ENCODE results near the gene EVI5. TPM values are rescaled to one million over a fixed set of nuclear protein-coding genes. Genes with fewer than 3 reads are reported as not detected.

Gene EVI5
- total RNA-seq, 1 experiment from 2014 or later: 38.2 TPM

- ChIA-PET CTCF (no interaction called here), POLR2A (ENCODE audit: unreplicated experiment) (no interaction called here)
- ATAC-seq (no peak), DNase-seq (no peak)
- BruUV-seq (replicated peaks): no TSS peak
- Histone ChIP-seq H3K27ac (ENCODE audit: low read length) (no peak overlapping the region), H4K20me1 (ENCODE audit: low read length) (no peaks in the 10 kb centered on the region), H3K36me3 (ENCODE audit: low read depth, low read length) (no peaks in the 10 kb centered on the region), H3F3A (ENCODE audit: low read length, unreplicated experiment) (no peaks in the 10 kb centered on the region), H3K27me3 (ENCODE audit: low read length) (no peaks in the 10 kb centered on the region), H3K4me2 (ENCODE audit: low read length) (no peak overlapping the region), H3K9ac (ENCODE audit: low read length) (no peak overlapping the region), H3K9me2 (replicated peaks; ENCODE audit: low read length) (no peaks in the 10 kb centered on the region), H2AFZ (ENCODE audit: low read length) (no peak overlapping the region), H3K9me3 (ENCODE audit: low read length) (no peaks in the 10 kb centered on the region), H3K4me1 (ENCODE audit: insufficient read depth, low read length) (peaks cover 11% of the 10 kb centered on the region; the same call in 1 of the 2 replicates), H3K79me2 (ENCODE audit: low read length) (no peaks in the 10 kb centered on the region), H3K4me3 (ENCODE audit: low read length) (no peak overlapping the region)
- intact Hi-C loops (cut with micrococcal nuclease): no loop called here
- TF ChIP-seq CTCF (conservative IDR thresholded peaks at IDR 0.05; ENCODE audit: low read depth, low read length) (no peak), EZH2phosphoT487 (IDR thresholded peaks at IDR 0.05; ENCODE audit: borderline replicate concordance, low read length) (no peak), EZH2 (IDR thresholded peaks at IDR 0.05; ENCODE audit: low read length, unreplicated experiment) (no peak)
Measured at GRCh38 chr1:92500552-92500951, 284.4 kb downstream of the EVI5 start.

GRCh38 chr1:92495392-92496063 lies 289.4 kb downstream of the EVI5 start:
- no peaks in the 10 kb centered on the region for H3K4me1 ChIP-seq (ENCODE audit: insufficient read depth, low read length)
- H3K27me3 ChIP-seq (ENCODE audit: low read length): no peaks in the 10 kb centered on the region
- H3K9ac ChIP-seq (ENCODE audit: low read length): no peak overlapping the region
- no peak for DNase-seq
- intact Hi-C loops (cut with micrococcal nuclease): no loop called here
- no peaks in the 10 kb centered on the region for H3K36me3 ChIP-seq (ENCODE audit: low read depth, low read length)
- H3K4me2 ChIP-seq (ENCODE audit: low read length): no peak overlapping the region
- CTCF ChIA-PET: no interaction called here
- no peaks in the 10 kb centered on the region for H3K9me3 ChIP-seq (ENCODE audit: low read length)
- H3K4me3 ChIP-seq (ENCODE audit: low read length): no peak overlapping the region
- no peaks in the 10 kb centered on the region for H3K79me2 ChIP-seq (ENCODE audit: low read length)
- H2AFZ ChIP-seq (ENCODE audit: low read length): no peak overlapping the region
- no peaks in the 10 kb centered on the region for H4K20me1 ChIP-seq (ENCODE audit: low read length)
- H3F3A ChIP-seq (ENCODE audit: low read length, unreplicated experiment): no peaks in the 10 kb centered on the region
- no peaks in the 10 kb centered on the region for H3K9me2 ChIP-seq (replicated peaks; ENCODE audit: low read length)
- POLR2A ChIA-PET (ENCODE audit: unreplicated experiment): no interaction called here
- no TSS peak for BruUV-seq (replicated peaks)
- TF ChIP-seq EZH2 (IDR thresholded peaks at IDR 0.05; ENCODE audit: low read length, unreplicated experiment): no peak
- no peak for TF ChIP-seq EZH2phosphoT487 (IDR thresholded peaks at IDR 0.05; ENCODE audit: borderline replicate concordance, low read length)
- TF ChIP-seq CTCF (conservative IDR thresholded peaks at IDR 0.05; ENCODE audit: low read depth, low read length): no peak
- no peak for ATAC-seq
- no peak overlapping the region for H3K27ac ChIP-seq (ENCODE audit: low read length)

- Histone ChIP-seq H3K9me2 (replicated peaks; ENCODE audit: low read length) (no peaks in the 10 kb centered on the region), H3K4me2 (ENCODE audit: low read length) (no peak overlapping the region), H3K36me3 (ENCODE audit: low read depth, low read length) (no peaks in the 10 kb centered on the region), H3K4me1 (ENCODE audit: insufficient read depth, low read length) (no peaks in the 10 kb centered on the region), H3K27me3 (ENCODE audit: low read length) (no peaks in the 10 kb centered on the region), H3K79me2 (ENCODE audit: low read length) (no peaks in the 10 kb centered on the region), H3F3A (ENCODE audit: low read length, unreplicated experiment) (no peaks in the 10 kb centered on the region), H3K4me3 (ENCODE audit: low read length) (no peak overlapping the region), H3K9ac (ENCODE audit: low read length) (no peak overlapping the region), H3K9me3 (ENCODE audit: low read length) (no peaks in the 10 kb centered on the region), H3K27ac (ENCODE audit: low read length) (no peak overlapping the region), H2AFZ (ENCODE audit: low read length) (no peak overlapping the region), H4K20me1 (ENCODE audit: low read length) (no peaks in the 10 kb centered on the region)
- TF ChIP-seq CTCF (conservative IDR thresholded peaks at IDR 0.05; ENCODE audit: low read depth, low read length) (no peak), EZH2phosphoT487 (IDR thresholded peaks at IDR 0.05; ENCODE audit: borderline replicate concordance, low read length) (no peak), EZH2 (IDR thresholded peaks at IDR 0.05; ENCODE audit: low read length, unreplicated experiment) (no peak)
- POLR2A ChIA-PET (ENCODE audit: unreplicated experiment): no interaction called here
- DNase-seq: no peak
- ATAC-seq: no peak
- intact Hi-C loops (cut with micrococcal nuclease): no loop called here
- CTCF ChIA-PET: no interaction called here
- no TSS peak for BruUV-seq (replicated peaks)
Measured at GRCh38 chr1:92494485-92495141, 290.3 kb downstream of the EVI5 start.

Data from PC-3 (cell line).